Psoas muscle (tissue), 8 donors: ENCODE results near the gene PES1. TPM values are rescaled to one million over a fixed set of nuclear protein-coding genes. Genes with fewer than 3 reads are reported as not detected.

Experiments
- ATAC-seq, 4 donors: fragments of 200-7000 bp; cut with Tn5 transposase; one replicate each; pipeline ENCODE4 v1.9.1; 2020; ENCODE audit warnings: moderate library complexity in 3 of 4, mild to moderate bottlenecking in 2 of 4
- DNase-seq, 2 donors: peaks; one replicate each; pipeline ENCODE4 v3.0.0-alpha.2; 2020
- H3K27ac ChIP-seq: fragments of 200-600 bp; one replicate; pipeline ENCODE4 v1.8.0; 2022
- H3K27me3 ChIP-seq, 3 donors: fragments of 200-600 bp in 1 of 3; one replicate each; pipeline versions ENCODE4 v1.6.1 to v1.8.0; 2013 to 2022; ENCODE audit warnings: low read length in 2 of 3, mild to moderate bottlenecking in 2 of 3, moderate library complexity in 1 of 3; ENCODE audit not compliant: insufficient read depth in 3 of 3
- H3K36me3 ChIP-seq, 2 donors: fragments of 200-600 bp in 1 of 2; one replicate each; pipeline versions ENCODE4 v1.6.1 to v1.8.0; 2013 to 2022; ENCODE audit warnings: low read depth in 1 of 2, mild to moderate bottlenecking in 1 of 2, moderate library complexity in 1 of 2; ENCODE audit not compliant: insufficient read depth in 1 of 2
- H3K4me1 ChIP-seq: fragments of 200-600 bp; one replicate; pipeline ENCODE4 v1.8.0; 2022
- H3K4me3 ChIP-seq: fragments of 200-600 bp; one replicate; pipeline ENCODE4 v1.8.0; 2022; ENCODE audit warnings: mild to moderate bottlenecking
- H3K9me3 ChIP-seq: fragments of 200-600 bp; one replicate; pipeline ENCODE4 v1.8.0; 2022
- CTCF ChIP-seq: fragments of 200-600 bp; IDR thresholded peaks from one replicate; pipeline ENCODE4 v1.8.0; 2022; ENCODE audit warnings: antibody characterized with exemption
- WGBS, 3 donors: extraction: QIAGEN DNeasy Blood & Tissue Kit; methylation state at CpG; one replicate each; pipeline versions ENCODE4 v1.1.6 to v1.1.7; 2013; 5-methylcytosine and 5-hydroxymethylcytosine counted together
- intact Hi-C, 2 donors: fragments of 100-400 bp; cut with DNase I; formaldehyde crosslinking; loops; one replicate each; pipeline versions ENCODE4 v1.11.0 to v1.14.2; 2022
- polyA plus RNA-seq, 3 donors: library from polyadenylated mRNA; stranded (reverse); fragments of 200-250 nt; gene quantifications; one replicate each; pipeline ENCODE4 v1.2.3, GENCODE V29; 2013
- total RNA-seq, 4 donors: library from RNA; stranded (reverse); fragmentation: NEBNext Ultra II Directional in 2 of 4; extraction: Animal tissue kit (Norgen Biotek cat#: 25700) in 2 of 4; gene quantifications; one replicate each; pipeline versions ENCODE4 v1.2.1 to v1.2.4, GENCODE V29; 2021 to 2023
- donor health status: healthy with polysubstance abuse.
- donor health status: DM: no; HTN: no; CAD: no; lungs with moderate emphysema.
- donor health status: Bipolar disorder and iron deficiency.
- donor health status: healthy.
- donor health status: DM: yes; HTN: yes; CAD: no.
- donor health status: DM: no; HTN: no; CAD: no.
- donor health status: DM: no; HTN: no; CAD: no.
- donor health status: DM: yes; HTN: yes; CAD: no.

PES1 gene
- total and polyA plus RNA-seq, 7 donors, result 32.8 to 100 (median 65.9) TPM

DNA sequence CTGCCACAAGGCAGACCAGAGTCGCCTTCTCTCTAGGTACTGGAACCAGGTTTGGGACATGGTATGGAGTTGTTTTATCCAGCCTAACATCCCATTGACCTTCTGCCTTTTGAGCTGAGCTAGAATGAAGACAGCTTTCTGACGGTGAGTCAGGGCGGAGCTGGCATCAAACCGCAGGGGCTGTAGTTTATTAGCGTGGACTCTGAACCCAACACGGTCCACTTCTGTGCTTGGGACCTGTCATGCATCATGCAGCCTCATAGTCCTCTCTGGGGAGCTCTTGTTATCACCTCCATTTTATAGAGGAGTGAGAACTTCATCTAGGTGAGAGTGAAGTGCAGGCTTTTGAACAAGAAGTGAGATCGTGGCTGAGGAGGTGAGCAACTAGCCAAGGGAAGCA, 25.6 kb downstream of the PES1 start:
- 65 to 73% (median 68%) methylated on average over 7 of the region's 7 CpGs for whole genome bisulfite sequencing, 3 donors
- no peak overlapping the region for H3K4me3 ChIP-seq
- H3K36me3 ChIP-seq, result no peaks in the 10 kb centered on the region
- DNase-seq (no peak), ATAC-seq (no peak)
- H3K9me3 ChIP-seq, result no peaks in the 10 kb centered on the region
- no peak overlapping the region for H3K27ac ChIP-seq
- H3K27me3 ChIP-seq, result no peaks in the 10 kb centered on the region
- H3K4me1 ChIP-seq, result no peaks in the 10 kb centered on the region
- intact Hi-C loops, result no loop called here
- no peak for TF ChIP-seq CTCF

DNA sequence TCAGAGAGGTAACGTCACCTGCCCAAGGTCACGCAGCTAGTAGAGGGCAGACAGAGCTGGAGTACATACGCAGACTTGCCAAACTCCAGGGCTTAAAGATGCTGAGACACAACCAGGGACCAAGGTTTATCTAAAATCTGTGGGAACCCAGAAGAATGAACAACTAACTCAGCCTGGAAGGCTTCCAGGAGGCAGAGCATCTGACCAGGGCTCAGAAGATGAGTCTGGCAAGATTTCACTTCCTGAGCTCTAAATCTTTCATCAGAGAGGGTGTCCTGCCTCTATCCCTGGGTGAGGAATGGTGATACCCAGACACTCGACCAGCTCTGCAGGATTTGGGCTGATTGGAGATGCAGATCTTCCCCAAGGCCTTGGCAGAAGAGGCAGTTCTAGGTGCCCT, 26.4 kb downstream of the PES1 start:
- TF ChIP-seq CTCF, result no peak
- Histone ChIP-seq H3K9me3 (no peaks in the 10 kb centered on the region), H3K36me3 (no peaks in the 10 kb centered on the region), H3K27ac (no peak overlapping the region), H3K27me3 (no peaks in the 10 kb centered on the region), H3K4me3 (no peak overlapping the region), H3K4me1 (no peaks in the 10 kb centered on the region)
- ATAC-seq, result no peak
- intact Hi-C loops, result no loop called here
- 70 to 90% (median 72%) methylated on average over 4 of the region's 4 CpGs for WGBS, 3 donors
- no peak for DNase-seq

GRCh38 chr22:30564761-30565119, 27.0 kb downstream of the PES1 start:
- Histone ChIP-seq H3K9me3 (no peaks in the 10 kb centered on the region), H3K27me3 (no peaks in the 10 kb centered on the region), H3K36me3 (no peaks in the 10 kb centered on the region), H3K27ac (no peak overlapping the region), H3K4me1 (no peaks in the 10 kb centered on the region), H3K4me3 (no peak overlapping the region)
- 39 to 54% (median 50%) methylated on average over 3 of the region's 3 CpGs for WGBS, 3 donors
- TF ChIP-seq CTCF, result no peak
- intact Hi-C loops, result no loop called here
- ATAC-seq, result no peak
- DNase-seq, result no peak

DNA sequence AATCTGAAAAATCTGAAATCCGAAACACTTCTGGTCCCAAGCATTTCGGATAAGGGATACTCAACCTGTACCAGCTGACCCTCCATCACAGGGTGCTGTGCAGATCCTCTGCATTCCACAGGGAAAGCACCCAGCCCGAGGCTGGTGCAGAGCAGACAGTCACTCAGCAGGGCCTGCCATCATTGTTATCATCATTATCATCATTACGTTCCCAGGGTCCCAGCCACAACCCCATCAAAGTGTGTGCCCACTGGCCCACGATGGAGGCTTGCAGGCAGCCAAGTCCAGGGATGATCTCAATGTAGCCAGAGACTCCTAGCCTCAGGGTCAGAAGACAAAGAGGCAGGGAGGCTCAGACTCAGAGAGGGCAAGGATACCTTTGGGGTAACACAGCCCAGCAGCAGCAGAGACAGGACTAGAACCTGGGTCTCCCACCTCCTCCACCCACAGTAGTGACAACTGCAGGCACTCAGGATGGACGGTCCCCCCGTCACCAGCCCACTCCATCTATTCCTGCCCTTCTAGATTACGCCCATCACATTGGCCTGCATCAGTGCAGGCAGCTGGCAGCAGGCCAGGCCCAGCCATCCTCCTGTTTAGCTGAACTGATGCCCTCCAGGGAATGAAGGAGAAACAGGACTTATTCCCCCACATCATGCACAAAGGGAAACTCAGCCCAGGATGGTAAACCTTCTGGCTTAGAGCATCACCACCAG, 27.5 kb downstream of the PES1 start:
- 71 to 77% (median 76%) methylated on average over 8 of the region's 8 CpGs for WGBS, 3 donors
- H3K27ac ChIP-seq, result no peak overlapping the region
- H3K36me3 ChIP-seq, result no peaks in the 10 kb centered on the region
- no peaks in the 10 kb centered on the region for H3K4me1 ChIP-seq
- H3K9me3 ChIP-seq, result no peaks in the 10 kb centered on the region
- ATAC-seq (no peak), DNase-seq (no peak)
- no peak for TF ChIP-seq CTCF
- H3K4me3 ChIP-seq, result no peak overlapping the region
- intact Hi-C loops, result no loop called here
- no peaks in the 10 kb centered on the region for H3K27me3 ChIP-seq

GRCh38 chr22:30562366-30562765, 29.3 kb downstream of the PES1 start:
- no peak for TF ChIP-seq CTCF
- no peaks in the 10 kb centered on the region for H3K36me3 ChIP-seq
- ATAC-seq (no peak), DNase-seq (no peak)
- no peak overlapping the region for H3K27ac ChIP-seq
- intact Hi-C loops, result no loop called here
- no peaks in the 10 kb centered on the region for H3K9me3 ChIP-seq
- 83 to 92% (median 83%) methylated on average over 6 of the region's 6 CpGs for WGBS, 3 donors
- no peaks in the 10 kb centered on the region for H3K4me1 ChIP-seq
- H3K4me3 ChIP-seq, result no peak overlapping the region
- H3K27me3 ChIP-seq, result no peaks in the 10 kb centered on the region
